Measurements from ENCODE around the gene KLHL7. TPM values are rescaled to one million over a fixed set of nuclear protein-coding genes. Genes with fewer than 3 reads are reported as not detected.

The KLHL7 gene
- total RNA-seq, 1 experiment from 2014 or later: 20.6 TPM

DNA sequence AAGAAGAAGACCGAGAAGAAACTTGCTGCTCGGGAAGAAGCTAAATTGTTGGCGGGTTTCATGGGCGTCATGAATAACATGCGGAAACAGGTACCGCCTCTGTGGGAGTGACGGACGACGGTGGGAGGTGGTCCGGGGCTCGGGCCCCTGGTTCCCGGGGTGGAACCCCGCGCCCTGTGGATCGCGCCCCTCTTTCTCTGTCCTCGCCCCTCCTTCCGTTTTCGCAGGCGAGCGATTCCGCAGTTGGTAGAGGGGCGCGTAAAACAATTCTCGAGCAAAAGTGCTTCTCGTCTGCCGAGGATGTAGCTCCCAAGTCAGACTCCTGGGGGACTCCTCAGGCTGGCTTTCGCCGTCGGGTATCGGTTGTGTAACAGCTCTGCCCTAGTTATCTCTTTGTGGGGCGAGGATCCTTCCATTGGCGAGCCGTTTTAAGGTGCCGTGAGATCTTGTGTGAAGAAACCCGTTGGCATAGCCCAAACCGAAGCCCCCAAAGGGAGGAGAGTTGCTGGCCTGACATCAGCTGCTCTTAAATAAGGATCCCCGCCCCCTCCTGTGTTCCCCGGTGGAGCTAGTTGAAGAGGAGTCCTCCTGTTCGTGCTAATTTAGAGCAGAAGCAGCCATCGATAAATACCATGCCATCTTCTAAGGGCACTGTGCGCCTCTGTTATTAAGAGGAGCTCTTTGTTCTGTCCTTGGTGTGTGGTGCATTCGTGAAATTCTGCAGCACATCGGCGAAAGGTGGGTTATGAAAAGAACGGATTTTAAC, 655 bp downstream of the KLHL7 start:
- peak overlapping the region; percentile 84 for H3K4me2 ChIP-seq (ENCODE audit: low read length)
- H3K4me1 ChIP-seq (ENCODE audit: control insufficient read depth in 1 of 2, insufficient read depth in 2 of 2, low read length in 2 of 2): peaks cover 0 to 7% of the 10 kb centered on the region in 2 experiments; a peak in 3 of 4 replicates
- peaks cover 21% of the 10 kb centered on the region for H3K79me2 ChIP-seq (ENCODE audit: insufficient read depth, low read length)
- no peak overlapping the region for H2AFZ ChIP-seq (ENCODE audit: low read depth, low read length, poor library complexity, severe bottlenecking)
- H3K36me3 ChIP-seq (ENCODE audit: control insufficient read depth in 1 of 2, insufficient read depth in 2 of 2, low read length in 2 of 2): no peaks in the 10 kb centered on the region
- CTCF ChIA-PET: interaction anchor here (1.3 to 3.0 kb wide), 2 partner anchors 10 to 21 kb away, joined by 3 to 14 read pairs; no protein-coding TSS in a partner anchor
- TSS peak; percentile 44 for BruUV-seq (replicated peaks)
- intact Hi-C loops (cut with micrococcal nuclease): loop anchor here (5.0 to 10.0 kb wide), 3 partner anchors 76 to 439 kb away; partner anchors contain the start of genes MALSU1 and NUP42
- RAD21 ChIA-PET (ENCODE audit: low non-redundant PET in 1 of 2, low total read pairs in 2 of 2, uncharacterized antibody in 2 of 2, unreplicated experiment in 2 of 2): no interaction called here
- TF ChIP-seq SIN3A (IDR thresholded peaks at IDR 0.05; ENCODE audit: low read depth) (no peak), CEBPB (IDR thresholded peaks at IDR 0.05; ENCODE audit: low read depth) (no peak), ZFX (IDR thresholded peaks at IDR 0.05) (peak; percentile 20; the same call in 1 of the 2 replicates), CTCF (IDR thresholded peaks at IDR 0.05 in 2 of 3, conservative IDR thresholded peaks at IDR 0.05 in 1 of 3; ENCODE audit: borderline replicate concordance in 1 of 3, insufficient read depth in 1 of 3, low read depth in 2 of 3, low read length in 2 of 3) (0 out of 6 replicates have a peak, but pooled peaks of 1 of the 3 experiments have one; percentile 10)
- H3K4me3 ChIP-seq (replicated peaks in 1 of 2; ENCODE audit: low read depth in 1 of 2, low read length in 2 of 2): peak overlapping the region; percentile 88 to 96
- ATAC-seq (peak; percentile 53), DNase-seq (ENCODE audit: low read depth, low spot score) (no peak)
- H3K27ac ChIP-seq (ENCODE audit: low read depth, low read length): peak overlapping the region; percentile 75
- H3K9me3 ChIP-seq (ENCODE audit: control insufficient read depth in 1 of 2, insufficient read depth in 1 of 2, low read depth in 1 of 2, low read length in 2 of 2): no peaks in the 10 kb centered on the region
- no peaks in the 10 kb centered on the region for H4K20me1 ChIP-seq (ENCODE audit: insufficient read depth)
- POLR2A ChIA-PET: interaction anchor here (1.0 to 1.4 kb wide), 4 partner anchors 8 to 79 kb away, joined by 3 to 6 read pairs (median 4); no protein-coding TSS in a partner anchor
- no peaks in the 10 kb centered on the region for H3K9me2 ChIP-seq (ENCODE audit: insufficient read depth)
- H3K27me3 ChIP-seq (ENCODE audit: insufficient read depth, low read length): no peaks in the 10 kb centered on the region
- peak overlapping the region; percentile 81 for H3K9ac ChIP-seq (ENCODE audit: low read length)

Data from HCT116 (cell line).